ENCODE data around the gene CASP4.

DNA sequence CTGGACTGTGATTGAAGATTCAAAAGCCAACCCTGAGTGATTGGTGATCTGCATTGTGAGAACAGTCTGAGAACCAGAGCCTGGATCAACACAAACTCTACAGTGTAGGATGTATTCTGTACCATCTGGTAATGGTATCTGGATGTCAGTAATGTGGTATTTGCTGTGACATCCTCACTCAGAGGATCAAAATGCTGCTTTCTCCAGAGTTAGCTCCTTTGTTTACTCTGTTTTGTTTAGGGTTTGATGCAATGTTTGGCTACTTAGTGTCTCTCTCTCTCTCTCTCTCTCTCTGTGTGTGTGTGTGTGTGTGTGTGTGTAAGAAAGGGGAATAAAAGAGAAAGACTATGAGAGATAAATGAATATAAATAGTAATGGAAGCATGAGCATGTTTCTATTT lies 24.3 kb downstream of the CASP4 start:
- TF ChIP-seq SP1 (IDR thresholded peaks at IDR 0.05; ENCODE audit: low read depth): no peak
- TF ChIP-seq POLR2AphosphoS5 (IDR thresholded peaks at IDR 0.05; ENCODE audit: low read depth, low read length): no peak
- TF ChIP-seq, protein P1, sequence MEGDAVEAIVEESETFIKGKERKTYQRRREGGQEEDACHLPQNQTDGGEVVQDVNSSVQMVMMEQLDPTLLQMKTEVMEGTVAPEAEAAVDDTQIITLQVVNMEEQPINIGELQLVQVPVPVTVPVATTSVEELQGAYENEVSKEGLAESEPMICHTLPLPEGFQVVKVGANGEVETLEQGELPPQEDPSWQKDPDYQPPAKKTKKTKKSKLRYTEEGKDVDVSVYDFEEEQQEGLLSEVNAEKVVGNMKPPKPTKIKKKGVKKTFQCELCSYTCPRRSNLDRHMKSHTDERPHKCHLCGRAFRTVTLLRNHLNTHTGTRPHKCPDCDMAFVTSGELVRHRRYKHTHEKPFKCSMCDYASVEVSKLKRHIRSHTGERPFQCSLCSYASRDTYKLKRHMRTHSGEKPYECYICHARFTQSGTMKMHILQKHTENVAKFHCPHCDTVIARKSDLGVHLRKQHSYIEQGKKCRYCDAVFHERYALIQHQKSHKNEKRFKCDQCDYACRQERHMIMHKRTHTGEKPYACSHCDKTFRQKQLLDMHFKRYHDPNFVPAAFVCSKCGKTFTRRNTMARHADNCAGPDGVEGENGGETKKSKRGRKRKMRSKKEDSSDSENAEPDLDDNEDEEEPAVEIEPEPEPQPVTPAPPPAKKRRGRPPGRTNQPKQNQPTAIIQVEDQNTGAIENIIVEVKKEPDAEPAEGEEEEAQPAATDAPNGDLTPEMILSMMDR (IDR thresholded peaks at IDR 0.05 in 2 of 3, conservative IDR thresholded peaks at IDR 0.05 in 1 of 3; ENCODE audit: borderline replicate concordance in 1 of 3, insufficient read depth in 1 of 3, low read depth in 2 of 3, low read length in 2 of 3): no peak
- TF ChIP-seq ZFX (IDR thresholded peaks at IDR 0.05): no peak
